ENCODE data around the gene HSP90AA1.
"Not testable (repeated sequence)": the region's sequence is repeated elsewhere in the genome, so short reads cannot be mapped to it uniquely, and the experiment has no call there.

GRCh38 chr14:102084522-102084921, 2.3 kb downstream of the HSP90AA1 start:
- TF ChIP-seq CTCF, POLR2A (IDR thresholded peaks at IDR 0.05): not testable (repeated sequence)

Data from uterus (tissue), 2 donors.